Loucy (cell line): ENCODE results near the gene GRIN3B.

Source experiments
- CTCF ChIP-seq: fragments of 200-600 bp; sonication (generic); conservative IDR thresholded peaks from 2 replicates; pipeline ENCODE4 v1.5.1; 2014; ENCODE audit warnings: mild to moderate bottlenecking, antibody characterized with exemption, low read length
- EZH2phosphoT487 ChIP-seq: fragments of 200-600 bp; IDR thresholded peaks from 2 replicates; pipeline ENCODE4 v1.6.1; 2018; ENCODE audit warnings: antibody characterized with exemption, mild to moderate bottlenecking, moderate library complexity, borderline replicate concordance

- no peak for TF ChIP-seq CTCF
- TF ChIP-seq EZH2phosphoT487, result no peak
These were observed 3.1 kb downstream of the GRIN3B start for GRCh38 chr19:1003283-1003682.
